Anterior cingulate cortex (tissue), 58 donors: Measurements from ENCODE around the gene TSPAN5.

Experiments
- DNase-seq, 58 donors: peaks; one replicate each; lab custom pipeline; 2025; lab: John Stamatoyannopoulos, UW

TSPAN5 gene

DNA sequence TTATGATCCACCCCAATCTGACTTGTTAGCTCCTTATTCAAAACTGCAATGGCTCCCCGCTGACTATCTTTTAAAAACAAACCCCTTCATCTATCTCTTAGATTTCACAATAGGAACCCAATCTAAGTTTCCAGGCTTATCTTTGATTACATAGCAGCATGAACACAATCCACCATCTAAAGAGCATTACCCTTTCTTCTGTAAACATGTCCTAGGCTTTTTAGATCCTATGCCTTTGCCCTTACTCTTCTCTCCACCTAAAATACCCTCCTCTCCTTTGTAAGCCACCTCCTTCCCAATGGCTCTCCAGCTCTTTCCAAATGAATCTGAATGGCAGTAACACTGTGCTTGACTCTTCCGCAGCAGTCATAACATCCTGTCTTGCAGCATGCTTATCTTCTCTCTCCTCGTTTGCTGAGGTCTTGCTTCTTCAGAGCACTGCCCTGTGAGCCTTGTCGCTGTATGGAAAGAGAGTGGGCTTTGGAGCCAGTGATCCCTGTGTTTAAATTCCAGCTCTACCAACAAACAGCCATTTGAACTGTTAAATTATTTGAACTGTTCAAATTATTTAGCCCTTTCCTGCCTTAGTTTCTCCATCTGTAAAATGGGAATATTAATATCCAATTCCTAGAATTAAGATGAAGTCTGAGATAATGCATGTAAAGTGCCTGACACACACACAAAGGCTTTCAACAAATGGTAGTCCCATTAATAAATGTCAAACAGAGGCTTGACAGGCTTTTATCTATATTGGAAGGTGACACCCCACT, 16.2 kb upstream of the TSPAN5 start:
- DNase-seq = no peak

DNA sequence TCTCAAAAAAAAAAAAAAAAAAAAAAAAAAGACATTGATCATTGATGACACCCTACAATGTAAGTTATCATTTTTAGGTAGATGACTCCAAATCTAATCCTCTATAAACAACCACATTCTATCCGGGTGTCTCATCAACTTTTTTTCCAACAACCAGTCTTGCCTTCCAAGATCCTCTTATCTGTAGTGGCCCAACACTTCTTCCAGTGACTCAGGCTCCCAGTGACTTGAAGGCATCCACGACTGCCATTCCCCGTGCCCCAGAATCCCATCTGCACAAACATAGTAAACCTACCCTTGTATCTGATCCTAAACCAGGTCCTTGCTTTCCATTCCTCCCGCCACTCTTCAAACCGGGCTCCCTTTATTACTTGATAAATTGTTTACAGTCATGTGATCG, 15.6 kb upstream of the TSPAN5 start:
- DNase-seq = no peak

DNA sequence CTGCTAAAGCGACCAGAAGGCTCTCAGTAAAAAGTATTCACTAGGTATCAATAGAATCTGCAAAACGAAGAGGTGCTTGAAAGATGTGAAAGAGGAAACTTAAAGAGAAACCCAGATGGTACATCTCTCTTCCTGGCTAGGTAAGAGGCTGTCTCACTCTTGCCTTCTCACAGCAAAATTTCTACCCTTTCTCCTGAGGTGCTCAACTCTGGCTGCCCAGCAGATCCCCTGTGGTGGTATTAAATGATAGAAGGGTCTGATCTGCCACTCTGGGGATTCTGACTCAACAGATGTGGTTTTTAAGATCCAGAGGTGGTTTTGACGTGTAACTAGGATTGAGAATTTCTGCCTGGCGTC, 14.9 kb upstream of the TSPAN5 start:
- no peak for DNase-seq

DNA sequence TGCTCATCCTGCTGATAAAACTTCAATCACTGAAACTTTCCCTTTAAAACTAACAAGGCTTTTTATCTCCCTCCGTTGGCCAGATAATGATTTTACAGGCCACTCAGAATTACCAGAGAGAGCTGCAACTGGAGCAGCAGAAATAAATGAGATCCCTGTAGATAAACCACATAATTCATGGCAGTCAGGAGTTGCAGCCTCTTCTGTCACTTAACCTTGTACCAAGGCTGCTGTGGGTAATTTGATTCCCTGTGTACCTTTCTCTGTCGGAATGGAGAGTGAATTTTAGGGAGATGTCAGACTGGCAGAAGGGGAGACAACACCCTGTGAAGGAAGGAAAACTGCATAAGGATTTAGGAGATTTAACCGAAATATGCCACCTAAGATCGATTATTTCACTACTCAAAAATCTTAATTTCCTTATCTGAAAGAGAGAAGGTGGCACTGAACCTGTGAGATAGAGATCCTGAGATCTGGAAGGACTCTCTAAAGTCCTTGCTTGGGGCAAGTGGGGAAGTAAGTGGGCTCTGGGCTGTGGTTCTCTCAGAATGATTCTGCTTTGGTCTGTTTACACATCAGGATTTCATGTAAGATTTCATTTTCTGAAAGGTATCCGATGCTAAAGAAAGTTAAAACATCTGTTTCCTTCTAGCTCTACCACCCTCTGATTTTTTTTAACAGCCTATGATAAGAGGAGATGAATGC, 14.3 kb upstream of the TSPAN5 start:
- DNase-seq = no peak

DNA sequence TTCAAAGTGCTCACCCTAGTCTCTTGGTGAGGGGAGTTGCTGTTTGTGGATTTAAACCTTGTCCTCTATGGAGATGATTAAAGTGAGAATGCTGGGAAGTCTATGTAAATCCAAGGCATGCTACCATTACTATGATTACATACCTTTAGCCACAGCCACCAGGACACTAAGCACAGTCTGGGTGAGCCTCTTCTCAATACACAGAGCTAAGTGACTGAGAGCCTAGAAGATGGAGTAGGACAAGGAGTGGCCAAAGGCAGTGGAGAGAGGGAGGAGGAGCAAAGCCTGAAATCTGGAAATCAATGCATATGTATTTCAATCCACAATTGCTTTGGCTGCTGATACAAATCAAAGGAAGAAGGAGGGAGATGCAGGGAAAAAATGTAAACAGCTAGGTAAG, 12.7 kb upstream of the TSPAN5 start:
- DNase-seq = no peak

DNA sequence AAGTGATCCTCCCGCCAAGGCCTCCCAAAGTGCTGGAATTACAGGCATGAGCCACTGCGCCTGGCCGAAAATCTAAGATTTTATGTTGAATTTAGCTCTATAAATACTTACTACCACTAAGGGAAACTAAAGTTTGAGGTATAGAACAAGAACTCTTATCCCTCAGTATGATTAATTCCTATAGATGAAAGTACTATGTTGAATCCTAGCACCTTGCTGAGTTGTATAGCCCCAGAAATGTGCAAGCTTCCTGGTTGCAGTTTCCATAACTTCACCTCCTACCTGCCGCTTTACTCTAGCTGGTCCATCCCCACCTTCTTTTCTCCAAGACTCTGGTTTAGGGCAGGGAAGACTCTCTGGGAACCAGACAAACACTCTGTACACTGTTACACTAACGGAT, 11.8 kb upstream of the TSPAN5 start:
- no peak for DNase-seq

DNA sequence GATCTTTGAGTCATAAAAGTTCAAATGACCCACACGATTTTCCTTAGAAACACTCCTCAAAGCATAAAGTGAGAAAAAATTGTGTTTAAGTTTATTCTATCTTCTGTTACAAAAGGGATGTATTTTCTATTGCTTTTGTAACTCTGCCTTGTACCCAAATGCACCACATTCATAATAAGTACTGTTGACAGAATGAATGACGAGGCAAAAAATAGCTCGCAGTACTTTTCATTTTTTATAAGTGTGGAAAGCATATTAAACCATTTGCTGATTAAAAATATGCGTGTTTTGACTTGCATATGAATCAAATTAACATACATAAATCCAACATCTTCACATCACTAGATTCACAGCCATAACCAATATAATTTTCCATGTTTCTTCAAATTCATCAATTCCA, 11.2 kb upstream of the TSPAN5 start:
- DNase-seq = no peak

DNA sequence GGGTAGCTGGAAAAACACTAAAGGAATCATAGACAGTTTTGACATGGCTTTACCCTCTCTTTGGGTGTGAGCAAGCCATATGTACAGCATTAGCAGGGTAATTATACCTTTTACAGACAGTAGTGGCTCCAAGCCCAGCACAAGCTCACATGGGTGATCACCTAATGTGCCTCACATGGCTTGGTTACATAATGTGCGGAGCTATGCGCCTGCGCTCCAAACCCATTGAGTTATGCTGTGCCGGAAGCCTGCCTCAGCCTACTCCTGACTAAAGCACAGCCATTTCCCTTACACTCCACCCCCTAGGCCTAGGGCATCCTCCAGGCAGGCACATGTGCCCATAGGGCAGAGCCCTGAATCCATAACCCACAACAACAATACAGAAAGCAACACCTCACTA, 6.5 kb upstream of the TSPAN5 start:
- no peak for DNase-seq

DNA sequence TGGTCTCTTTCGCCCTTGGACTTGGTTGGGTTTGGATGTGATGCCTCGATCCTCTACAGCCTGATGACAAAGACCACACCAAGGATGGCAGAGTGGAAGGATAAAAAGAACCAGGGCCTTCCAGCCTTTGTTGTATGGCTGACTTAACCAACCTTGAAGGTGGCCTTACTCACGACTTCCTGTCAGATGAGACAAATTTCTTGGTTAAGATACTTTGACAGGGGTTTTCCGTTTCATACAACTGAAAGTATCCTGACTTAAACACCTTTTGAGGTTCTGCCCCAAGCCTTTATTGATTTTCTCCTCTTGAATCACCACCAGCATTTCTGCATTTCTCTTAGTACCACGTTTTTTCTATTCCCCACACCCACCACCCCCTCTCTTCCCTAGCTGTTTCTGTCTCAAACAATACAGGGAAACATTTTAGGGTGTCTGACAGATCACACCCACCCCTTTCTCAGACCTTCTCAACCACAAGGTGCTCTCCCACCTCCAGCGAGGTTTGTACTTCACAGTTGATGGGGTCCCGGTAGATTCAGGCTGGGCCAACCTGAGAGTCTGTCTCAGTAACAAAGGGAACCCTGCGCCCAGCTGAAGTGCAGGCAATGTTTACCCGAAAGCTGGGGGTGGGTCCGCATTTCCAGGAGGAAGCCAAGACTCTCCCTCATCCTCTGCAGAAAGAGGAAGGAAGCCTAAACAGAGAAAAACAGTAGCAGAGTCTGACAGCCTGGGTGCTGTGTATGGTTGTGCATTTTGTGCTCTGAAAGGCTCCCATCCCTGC, 5.0 kb upstream of the TSPAN5 start:
- DNase-seq = peak in 2 of 58 donors; percentile 7 to 16

DNA sequence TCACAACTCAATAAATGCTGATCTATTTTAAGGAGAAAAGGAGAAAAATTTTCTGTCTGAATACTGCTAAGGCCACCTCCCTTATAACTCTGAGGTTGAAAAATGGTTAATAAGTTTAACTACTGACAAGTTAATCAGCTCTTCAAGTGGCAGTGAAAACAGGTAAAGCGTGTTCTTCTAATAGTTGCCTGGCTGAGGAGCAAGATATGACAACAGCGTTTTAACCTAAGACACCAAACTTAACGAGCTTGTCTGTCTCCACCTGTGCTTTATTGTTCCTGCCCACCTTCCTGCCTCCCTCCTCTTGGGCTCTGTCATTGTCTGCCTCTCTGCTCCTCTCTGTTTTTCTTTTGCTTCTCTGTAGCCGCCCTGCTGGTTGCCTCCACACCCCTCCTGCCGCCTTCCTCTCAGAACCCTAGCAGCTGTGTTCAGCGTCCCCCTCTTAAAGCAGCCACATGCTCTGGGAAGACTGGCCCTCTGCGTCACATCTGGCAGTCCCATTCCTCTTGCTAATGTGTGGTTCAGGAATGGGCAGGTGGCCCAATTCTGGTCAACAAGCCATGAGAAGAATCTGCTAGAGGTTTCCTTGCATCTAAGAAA, 4.3 kb upstream of the TSPAN5 start:
- no peak for DNase-seq

DNA sequence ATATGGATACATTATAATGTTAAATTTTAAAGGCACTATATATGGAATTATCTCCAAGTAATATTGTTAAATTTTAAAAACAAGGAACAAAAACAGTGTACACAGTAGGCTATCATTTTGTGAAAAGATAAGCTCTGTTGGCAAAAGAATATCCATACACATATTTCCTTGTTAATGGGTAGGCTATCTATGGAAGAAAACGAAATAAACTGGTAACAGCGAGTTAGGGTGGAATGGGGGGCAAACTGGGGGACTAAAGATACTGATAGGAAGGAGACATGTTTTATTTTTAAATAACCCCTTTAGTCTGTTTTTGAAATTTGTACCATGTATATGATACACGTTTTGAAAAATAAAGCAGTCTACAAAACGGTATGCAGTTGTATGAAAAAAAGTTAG, 3.6 kb upstream of the TSPAN5 start:
- no peak for DNase-seq

DNA sequence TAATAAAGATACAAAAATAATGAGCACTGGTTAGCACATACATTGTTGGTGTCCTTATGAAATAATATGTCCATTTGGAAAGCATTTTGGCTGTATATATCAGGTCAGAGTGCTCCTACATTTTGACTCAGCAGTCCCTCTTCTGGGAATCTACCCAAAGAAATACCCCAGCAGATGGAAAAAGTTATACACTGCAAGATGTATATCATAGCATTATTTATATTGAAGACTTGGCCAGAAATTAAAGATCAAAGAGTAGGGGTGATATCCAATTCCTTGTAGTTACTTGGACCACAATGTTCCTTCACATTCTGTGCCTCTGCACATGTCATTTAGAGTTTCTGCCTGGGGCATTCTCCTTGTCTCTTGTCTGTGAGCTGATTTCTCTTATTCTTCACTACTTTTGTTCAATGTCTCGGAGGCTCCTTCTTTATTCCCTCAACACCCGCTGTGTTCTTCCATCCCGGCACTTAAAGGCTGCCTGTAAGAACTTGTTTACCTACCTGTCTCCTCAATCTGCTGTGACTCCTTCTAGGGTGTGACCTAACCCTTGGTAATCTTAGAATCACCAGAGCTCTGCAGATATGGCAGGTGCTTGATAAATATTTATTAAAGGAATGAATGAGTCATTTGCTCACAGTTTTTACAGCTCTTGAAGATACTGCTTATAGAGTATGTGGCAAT, 3.1 kb upstream of the TSPAN5 start:
- no peak for DNase-seq

DNA sequence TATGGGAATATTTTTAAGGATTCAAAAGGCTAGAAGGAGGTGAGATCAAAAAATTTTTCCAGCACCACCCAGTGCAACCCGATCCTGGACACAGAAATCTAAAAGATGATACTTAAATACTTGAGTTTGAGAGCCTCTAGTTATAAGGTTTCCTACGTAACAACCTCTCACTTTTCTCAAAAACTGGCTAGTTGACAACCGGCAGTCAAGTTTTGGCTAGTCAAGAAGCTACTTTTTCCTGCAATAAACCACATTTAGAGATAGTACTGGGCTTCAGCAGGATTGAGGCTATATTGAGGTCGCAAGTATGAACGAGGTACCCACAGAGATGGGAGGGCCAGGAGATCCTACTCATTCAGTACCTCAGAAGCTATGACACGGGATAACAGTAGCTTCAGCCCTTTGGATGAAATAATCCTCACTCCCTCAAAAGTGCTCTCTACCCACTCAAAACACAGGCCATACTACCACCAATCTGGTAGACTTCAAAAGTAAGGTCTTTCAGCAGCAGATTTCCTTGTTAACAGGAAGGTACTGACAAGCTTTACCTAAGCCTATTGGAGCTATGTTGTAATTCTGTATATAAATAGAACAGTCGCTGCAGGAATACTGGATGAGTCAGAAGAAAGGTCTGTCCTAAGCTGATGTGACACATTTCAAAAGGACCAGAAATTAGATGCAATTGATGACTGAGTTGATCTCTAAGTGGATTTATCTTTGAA, 1.5 kb upstream of the TSPAN5 start:
- DNase-seq = no peak

DNA sequence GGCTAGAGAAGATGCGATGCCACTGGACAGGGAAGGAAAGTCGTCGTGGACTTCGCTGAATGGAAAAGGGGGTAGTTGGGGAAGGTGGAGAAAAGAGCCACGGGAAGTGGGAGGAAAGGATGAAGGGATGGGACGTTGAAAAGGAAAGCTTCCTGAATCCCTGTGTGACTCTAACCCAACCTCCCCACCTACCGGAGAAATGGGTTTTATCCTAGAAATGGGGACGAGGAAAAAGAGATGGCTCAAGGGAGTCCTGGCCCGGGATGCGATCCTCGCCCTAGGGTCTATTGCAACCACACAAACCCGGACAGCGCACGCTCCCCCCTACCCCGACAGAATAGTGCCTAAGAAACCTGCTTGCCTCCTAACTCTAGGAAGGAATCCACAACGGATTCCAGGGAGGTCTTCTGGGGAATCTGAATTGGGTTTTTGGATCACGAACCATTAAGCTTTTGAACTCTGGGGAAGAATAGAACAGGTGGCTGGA, 738 bp upstream of the TSPAN5 start:
- DNase-seq = peak in 4 of 58 donors; percentile 9 to 60 (median 38)

DNA sequence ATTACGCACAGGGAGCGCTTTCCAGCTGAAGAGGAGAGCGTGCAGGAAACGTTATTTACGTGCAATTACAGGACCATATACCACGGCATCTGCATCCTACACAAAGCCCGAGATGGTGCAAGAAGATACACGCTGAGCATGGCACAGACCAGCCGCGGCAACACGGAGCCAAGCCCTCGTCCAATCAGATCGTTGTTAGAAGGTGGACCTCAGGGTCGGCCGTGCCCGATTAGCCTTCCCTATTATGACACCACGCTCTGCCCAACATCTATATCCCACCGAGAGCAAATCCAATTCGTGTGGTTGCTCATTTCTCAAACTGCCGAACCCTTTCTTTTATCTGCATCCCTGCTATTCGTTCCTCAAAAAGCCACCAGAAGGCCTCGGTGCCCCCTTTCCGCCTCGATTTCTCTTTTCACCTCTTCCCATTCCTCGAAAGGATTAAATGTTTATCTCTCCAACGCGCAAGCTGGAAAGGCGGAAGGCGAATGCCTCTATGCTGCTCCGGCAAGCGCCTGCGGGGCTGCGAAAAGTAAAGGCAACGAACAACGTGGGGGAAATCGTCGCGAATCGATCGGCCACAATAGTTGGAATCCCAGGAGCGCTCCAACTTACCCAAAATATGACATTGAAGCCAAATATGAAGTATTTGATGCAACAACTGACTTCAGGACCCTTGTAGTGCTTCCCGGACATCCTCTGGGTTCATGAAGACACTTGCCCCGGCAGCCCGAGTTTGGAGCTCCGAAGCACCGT, 702 bp downstream of the TSPAN5 start:
- DNase-seq = peak in 56 of 58 donors; percentile 8 to 87 (median 64)

DNA sequence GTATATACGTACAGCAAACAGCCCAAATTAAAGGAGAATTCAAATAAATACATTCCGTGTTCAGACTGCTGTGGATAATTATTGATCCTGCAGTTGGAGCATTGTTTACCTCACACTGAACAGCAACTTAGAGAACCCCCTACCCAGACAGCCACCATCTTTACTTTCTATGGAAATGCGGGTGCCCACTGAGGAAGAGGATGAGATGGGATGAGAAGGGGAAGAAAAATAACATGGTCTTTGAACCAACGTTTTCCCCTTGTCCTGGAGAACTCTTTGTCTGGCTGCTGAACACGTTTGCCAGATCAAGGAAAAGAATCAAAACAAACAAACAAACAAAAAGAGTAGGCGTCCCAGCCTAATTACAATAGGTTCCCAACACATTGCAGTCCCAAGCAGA, 1.5 kb downstream of the TSPAN5 start:
- DNase-seq = no peak

DNA sequence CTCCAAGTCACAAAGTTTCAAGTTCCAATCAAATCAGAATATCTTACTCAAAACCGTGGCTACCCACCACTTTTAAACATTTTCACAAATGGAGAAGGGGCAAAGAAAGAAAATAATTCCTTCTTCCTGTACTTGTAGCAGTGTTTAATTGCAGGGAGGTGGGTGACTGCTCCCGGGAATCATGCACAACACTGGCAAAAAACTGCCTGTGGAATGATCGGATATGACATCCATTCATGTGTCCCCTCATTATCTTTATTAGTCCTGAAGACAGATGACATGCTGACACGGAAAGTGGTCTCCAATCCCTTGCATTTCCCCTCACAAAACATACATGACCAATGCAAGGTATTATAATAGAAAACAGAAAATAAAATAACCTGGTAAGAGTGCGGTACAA, 2.0 kb downstream of the TSPAN5 start:
- DNase-seq = peak in 1 of 58 donors; percentile 44

DNA sequence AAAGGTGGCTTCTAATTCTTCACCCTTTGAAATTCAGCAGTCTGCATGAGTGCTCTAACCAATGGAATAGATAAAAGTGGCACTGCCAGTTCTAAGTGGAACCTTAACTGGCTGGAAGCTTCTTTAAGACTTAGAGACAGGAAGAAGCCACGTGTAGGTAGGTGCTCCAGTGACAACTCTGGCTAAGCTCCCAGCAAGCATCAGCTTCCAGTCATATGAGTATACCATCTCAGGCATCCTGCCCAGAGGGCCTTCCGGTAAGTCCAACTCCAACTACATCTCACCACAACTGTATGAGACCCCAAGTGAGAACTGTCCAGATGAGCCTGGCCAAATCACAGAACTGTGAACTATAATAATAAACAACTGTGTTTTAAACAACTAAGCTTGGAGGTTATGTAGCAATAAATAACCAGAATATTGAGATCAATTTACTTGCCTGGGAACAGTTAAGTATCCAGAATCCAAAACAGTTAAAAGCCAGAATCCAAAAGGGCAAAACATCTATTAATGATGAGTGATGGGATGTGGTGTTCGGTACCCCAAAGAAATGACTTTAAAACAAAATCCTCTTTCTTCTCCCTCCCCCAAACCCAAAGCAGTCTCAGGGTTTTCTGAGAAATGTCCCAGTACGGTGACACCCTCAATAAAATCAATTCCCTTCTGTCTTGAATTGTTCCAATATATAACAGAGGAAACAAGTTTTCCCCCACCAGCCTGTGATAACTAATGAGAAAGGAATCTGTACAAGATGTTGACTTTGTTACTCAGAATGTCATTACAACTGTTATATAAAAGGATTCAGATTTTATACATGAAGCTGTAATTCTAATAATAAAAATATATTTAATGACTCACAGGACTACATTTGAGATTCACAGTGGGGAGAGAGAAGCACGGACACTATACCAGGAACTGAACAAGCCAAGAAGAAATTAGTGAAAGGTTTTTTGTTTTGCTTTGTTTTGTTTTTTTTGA, 4.2 kb downstream of the TSPAN5 start:
- DNase-seq = peak in 2 of 58 donors; percentile 27 to 39
